H1 (cell line): Measurements from ENCODE around the gene TBC1D4. TPM values are rescaled to one million over a fixed set of nuclear protein-coding genes. Genes with fewer than 3 reads are reported as not detected.
"Not testable (repeated sequence)": the region's sequence is repeated elsewhere in the genome, so short reads cannot be mapped to it uniquely, and the experiment has no call there.

Source experiments
- CTCF ChIA-PET: fragments of 300-600 bp; sonication (Branson Sonifier 250); formaldehyde crosslinking; loops from one replicate; lab custom pipeline; 2021; ENCODE audit not compliant: partially characterized antibody; lab: Charles Lee
- POLR2A ChIA-PET: fragments of 300-600 bp; sonication (Branson Sonifier 250); formaldehyde crosslinking; loops from one replicate; lab custom pipeline; 2021; ENCODE audit warnings: inconsistent platforms; ENCODE audit not compliant: partially characterized antibody; lab: Charles Lee
- DNase-seq, 2 experiments: peaks; one replicate each; pipeline versions ENCODE4 v3.0.0 to v3.0.0-alpha.2; 2010 to 2022; ENCODE audit warnings: low spot score in 2 of 2, low read depth in 1 of 2, mixed read lengths in 1 of 2
- FAIRE-seq: peaks from 2 replicates; lab custom pipeline; 2011; peaks lifted over from hg19 to GRCh38; lab: Jason Lieb, UNC
- H2AFZ ChIP-seq: 2 replicates; pipeline ENCODE4 v1.8.1; 2012; ENCODE audit warnings: low read length, inconsistent platforms
- H2AK5ac ChIP-seq: 2 replicates; pipeline ENCODE4 v1.6.1; 2013; ENCODE audit warnings: low read depth, low read length
- H2BK120ac ChIP-seq: replicated peaks from 2 replicates; pipeline ENCODE3; 2013; ENCODE audit warnings: low read depth, low read length, inconsistent platforms
- H2BK12ac ChIP-seq: 2 replicates; pipeline ENCODE4 v1.6.1; 2013; ENCODE audit warnings: low read depth, low read length
- H2BK15ac ChIP-seq: 2 replicates; pipeline ENCODE4 v1.6.1; 2013; ENCODE audit warnings: low read length
- H2BK20ac ChIP-seq: 2 replicates; pipeline ENCODE4 v1.6.1; 2013; ENCODE audit warnings: low read length
- H2BK5ac ChIP-seq: 2 replicates; pipeline ENCODE4 v1.6.1; 2013; ENCODE audit warnings: low read depth, low read length
- H3K14ac ChIP-seq: 2 replicates; pipeline ENCODE4 v1.6.1; 2013; ENCODE audit warnings: inconsistent platforms; ENCODE audit not compliant: insufficient read length
- H3K18ac ChIP-seq: 2 replicates; pipeline ENCODE4 v1.6.1; 2013; ENCODE audit warnings: low read length; ENCODE audit errors: extremely low read depth
- H3K23ac ChIP-seq: 2 replicates; pipeline ENCODE4 v1.6.1; 2013; ENCODE audit warnings: inconsistent platforms; ENCODE audit not compliant: insufficient read length
- H3K23me2 ChIP-seq: 2 replicates; pipeline ENCODE4 v1.6.1; 2013; ENCODE audit warnings: low read depth, low read length
- H3K27ac ChIP-seq: 2 replicates; pipeline ENCODE4 v1.6.1; 2011; ENCODE audit warnings: low read depth, low read length, inconsistent platforms
- H3K27me3 ChIP-seq, 4 experiments: replicated peaks in 1 of 4; 1 replicate in 1 of 4; 2 replicates in 3 of 4; pipeline versions ENCODE4 v1.6.1 to v1.8.1; 2011 to 2013; ENCODE audit warnings: low read length in 3 of 4, mild to moderate bottlenecking in 3 of 4, inconsistent platforms in 2 of 4, mixed read lengths in 2 of 4, moderate library complexity in 1 of 4; ENCODE audit not compliant: control insufficient read depth in 3 of 4, insufficient read depth in 3 of 4; ENCODE audit errors: extremely low read depth in 1 of 4
- H3K36me3 ChIP-seq, 4 experiments: 2 replicates each; pipeline versions ENCODE4 v1.6.1 to v1.8.1; 2011 to 2013; ENCODE audit warnings: mild to moderate bottlenecking in 4 of 4, low read length in 3 of 4, moderate library complexity in 2 of 4, control low read depth in 1 of 4, inconsistent platforms in 1 of 4; ENCODE audit not compliant: insufficient read depth in 4 of 4, control insufficient read depth in 2 of 4
- H3K4ac ChIP-seq: replicated peaks from 2 replicates; pipeline ENCODE3; 2013; ENCODE audit warnings: low read length, low read depth, mixed read lengths, inconsistent platforms; ENCODE audit not compliant: insufficient read length
- H3K4me1 ChIP-seq, 4 experiments: replicated peaks in 1 of 4; 1 replicate in 1 of 4; 2 replicates in 3 of 4; pipeline versions ENCODE4 v1.6.1 to v1.8.1; 2011 to 2013; ENCODE audit warnings: low read length in 3 of 4, inconsistent platforms in 2 of 4, mixed read lengths in 1 of 4; ENCODE audit not compliant: insufficient read depth in 4 of 4, control insufficient read depth in 3 of 4
- H3K4me2 ChIP-seq, 2 experiments: 2 replicates each; pipeline versions ENCODE4 v1.6.1 to v1.8.1; 2011 to 2013; ENCODE audit warnings: low read depth in 2 of 2, low read length in 2 of 2, control low read depth in 1 of 2, inconsistent platforms in 1 of 2, mild to moderate bottlenecking in 1 of 2; ENCODE audit not compliant: insufficient read depth in 1 of 2
- H3K4me3 ChIP-seq, 4 experiments: fragments of 200-600, 300-600 bp in 1 of 4; sonication (generic), shearing (Covaris generic), sonication (Bioruptor Twin) in 1 of 4; 2 replicates each; pipeline versions ENCODE4 v1.5.1 to v1.8.1; 2011 to 2016; ENCODE audit warnings: low read length in 4 of 4, low read depth in 3 of 4, control low read depth in 2 of 4, inconsistent platforms in 2 of 4, mild to moderate bottlenecking in 2 of 4, mixed read lengths in 1 of 4, moderate library complexity in 1 of 4; ENCODE audit not compliant: insufficient read depth in 2 of 4; ENCODE audit errors: extremely low read depth in 1 of 4
- H3K56ac ChIP-seq: replicated peaks from 2 replicates; pipeline ENCODE3; 2013; ENCODE audit warnings: low read depth, mild to moderate bottlenecking, mixed read lengths, low read length, inconsistent platforms; ENCODE audit not compliant: insufficient read length
- H3K79me1 ChIP-seq: 2 replicates; pipeline ENCODE4 v1.6.1; 2013; ENCODE audit warnings: low read depth, low read length, control low read depth
- H3K79me2 ChIP-seq, 2 experiments: 2 replicates each; pipeline versions ENCODE4 v1.6.1 to v1.8.1; 2012 to 2013; ENCODE audit warnings: low read length in 2 of 2, mild to moderate bottlenecking in 2 of 2, inconsistent platforms in 1 of 2; ENCODE audit not compliant: insufficient read depth in 2 of 2, control insufficient read depth in 1 of 2
- H3K9ac ChIP-seq, 4 experiments: replicated peaks in 1 of 4; 1 replicate in 1 of 4; 2 replicates in 3 of 4; pipeline versions ENCODE4 v1.6.1 to v1.8.1; 2011 to 2013; ENCODE audit warnings: low read depth in 3 of 4, low read length in 3 of 4, control low read depth in 2 of 4, mild to moderate bottlenecking in 2 of 4, moderate library complexity in 2 of 4, inconsistent platforms in 1 of 4; ENCODE audit errors: extremely low read depth in 1 of 4
- H3K9me3 ChIP-seq, 2 experiments: 2 replicates each; pipeline versions ENCODE4 v1.6.1 to v1.8.1; 2012 to 2013; ENCODE audit warnings: mild to moderate bottlenecking in 2 of 2, moderate library complexity in 2 of 2, control low read depth in 1 of 2, inconsistent platforms in 1 of 2, low read depth in 1 of 2, low read length in 1 of 2, mixed read lengths in 1 of 2; ENCODE audit not compliant: insufficient read depth in 2 of 2
- H4K20me1 ChIP-seq, 2 experiments: replicated peaks in 1 of 2; 2 replicates each; pipeline versions ENCODE3 to v1.8.1; 2011 to 2013; ENCODE audit warnings: inconsistent platforms in 2 of 2, low read length in 2 of 2, mild to moderate bottlenecking in 1 of 2; ENCODE audit not compliant: insufficient read depth in 2 of 2, control insufficient read depth in 1 of 2
- H4K5ac ChIP-seq: 2 replicates; pipeline ENCODE4 v1.6.1; 2013; ENCODE audit warnings: low read length, low read depth, mixed read lengths, inconsistent platforms; ENCODE audit not compliant: insufficient read length
- H4K8ac ChIP-seq: 2 replicates; pipeline ENCODE4 v1.8.0; 2013; ENCODE audit warnings: mild to moderate bottlenecking, moderate library complexity, low read length, inconsistent platforms; ENCODE audit not compliant: insufficient read depth; ENCODE audit errors: extremely low read depth
- H4K91ac ChIP-seq: replicated peaks from 2 replicates; pipeline ENCODE3; 2013; ENCODE audit warnings: low read length, mixed read lengths, inconsistent platforms; ENCODE audit not compliant: insufficient read length
- WGBS, 2 experiments: shearing (Covaris generic) in 1 of 2; methylation state at CpG; one replicate each; pipeline versions ENCODE4 v1.1.6 to v1.1.7; 2013 to 2015; ENCODE audit warnings: low lambda C conversion rate in 2 of 2, mixed read lengths in 2 of 2, inconsistent platforms in 1 of 2, low coverage in 1 of 2, missing lambda C conversion rate in 1 of 2; ENCODE audit not compliant: insufficient replicate concordance in 2 of 2, insufficient coverage in 1 of 2, insufficient read length in 1 of 2; ENCODE audit errors: extremely low coverage in 1 of 2, missing lambda C conversion rate in 1 of 2; 5-methylcytosine and 5-hydroxymethylcytosine counted together
- polyA plus RNA-seq, 7 experiments: library from polyadenylated mRNA; depleted of rRNA in 3 of 7; stranded (reverse) in 5 of 7; unstranded in 2 of 7; fragments of >200 nt in 5 of 7; fragments of 200-250 nt in 2 of 7; gene quantifications; 1 replicate in 5 of 7; 2 replicates in 1 of 7; 4 replicates in 1 of 7; pipeline versions ENCODE4 v1.2.1 to v1.2.3, GENCODE V29; 2011 to 2013; ENCODE audit warnings: missing spikeins in 2 of 7, mixed read lengths in 2 of 7
- total RNA-seq: library from RNA; stranded (reverse); fragmentation: NEBNext Ultra II Directional; extraction: Animal tissue kit (Norgen Biotek cat#: 25700); gene quantifications from 2 replicates; pipeline ENCODE4 v1.2.1, GENCODE V29; 2021

TBC1D4 gene
- total and polyA plus RNA-seq, 2 of the 8 experiments (the other 6 are each of a cell fraction or from before 2014, with no cell fraction given), result 16.7 to 39.0 TPM

GRCh38 chr13:75273695-75274094 is 208.3 kb downstream of the TBC1D4 start:
- H3K27ac ChIP-seq, H4K5ac ChIP-seq, H2AK5ac ChIP-seq, H3K4me2 ChIP-seq, DNase-seq, H2BK20ac ChIP-seq, H3K23ac ChIP-seq, H4K20me1 ChIP-seq, H3K4ac ChIP-seq, H3K9me3 ChIP-seq, H3K27me3 ChIP-seq, H2BK5ac ChIP-seq, H3K18ac ChIP-seq, H2BK12ac ChIP-seq, POLR2A ChIA-PET, H3K9ac ChIP-seq, FAIRE-seq, H4K91ac ChIP-seq, H3K4me1 ChIP-seq, H3K23me2 ChIP-seq, H3K79me2 ChIP-seq, H4K8ac ChIP-seq, H3K79me1 ChIP-seq, H3K56ac ChIP-seq, H3K14ac ChIP-seq, H3K36me3 ChIP-seq, H3K4me3 ChIP-seq, H2BK15ac ChIP-seq, H2AFZ ChIP-seq, H2BK120ac ChIP-seq: not testable (repeated sequence)
- CTCF ChIA-PET, result interaction anchor here (1.2 kb wide), 1 partner anchor 55 kb away, joined by 3 read pairs; no protein-coding TSS in a partner anchor
- 93% methylated on average over 4 of the region's 4 CpGs; no CpG with 5 or more reads in 1 of the 2 experiments for WGBS, 2 experiments
